Hepatocyte (in vitro differentiated cells): ENCODE measurements around the gene TMEM106C.

ENCODE experiments used
- CTCF ChIP-seq: fragments of 200-600 bp; sonication (generic); IDR thresholded peaks from 2 replicates; pipeline ENCODE4 v1.5.1; 2016; ENCODE audit warnings: antibody characterized with exemption, mild to moderate bottlenecking; ENCODE audit not compliant: poor library complexity
- EZH2phosphoT487 ChIP-seq: fragments of 200-600 bp; sonication (generic); IDR thresholded peaks from one replicate; pipeline ENCODE4 v1.6.1; 2018; ENCODE audit warnings: antibody characterized with exemption, mild to moderate bottlenecking, low read depth, moderate library complexity; ENCODE audit not compliant: unreplicated experiment, severe bottlenecking

DNA sequence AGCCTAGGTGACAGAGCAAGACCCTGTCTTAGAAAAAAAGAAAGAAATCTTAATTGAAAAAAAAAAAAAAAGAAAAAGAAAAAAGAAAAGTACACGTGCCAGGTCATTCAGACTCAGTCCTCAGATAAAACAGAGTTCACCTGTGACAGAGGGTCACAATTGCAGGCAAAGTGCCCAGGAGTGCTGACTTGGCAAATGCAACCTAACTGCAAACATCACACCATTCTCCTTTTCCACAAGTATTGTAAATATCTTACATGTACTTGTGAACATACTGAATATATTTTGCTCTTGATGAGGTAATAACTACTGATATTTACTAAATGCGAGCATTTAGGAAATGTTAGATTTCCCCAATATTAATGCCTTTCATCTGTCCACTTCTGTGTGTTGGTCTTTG is 49.9 kb downstream of the TMEM106C start:
- TF ChIP-seq CTCF (no peak), EZH2phosphoT487 (no peak)
